ENCODE results near the gene GAS6. TPM values are rescaled to one million over a fixed set of nuclear protein-coding genes. Genes with fewer than 3 reads are reported as not detected.

The GAS6 gene
- total RNA-seq, 1 donor from 2014 or later: 70.0 TPM

Other genes starting within 250 kb of the GAS6 start
- not detected in 2 replicates for gene ATP4B, start 205.9 kb downstream of the GAS6 start, total RNA-seq
- not detected in 2 replicates for gene GRK1, start 196.9 kb downstream of the GAS6 start, total RNA-seq
- gene TMEM255B, start 104.8 kb downstream of the GAS6 start, total RNA-seq: 1.0 and 5.3 TPM in 2 replicates
- not detected in 2 replicates for gene C13orf46, start 110.0 kb upstream of the GAS6 start, total RNA-seq